Adipose tissue (tissue), 3 donors: ENCODE measurements around the gene PIPOX. TPM values are rescaled to one million over a fixed set of nuclear protein-coding genes. Genes with fewer than 3 reads are reported as not detected.

Experiments
- H3K27ac ChIP-seq: one replicate; pipeline ENCODE4 v1.5.1; 2013; ENCODE audit warnings: low read depth, low read length
- whole genome bisulfite sequencing, 3 donors: extraction: QIAGEN DNeasy Blood & Tissue Kit; methylation state at CpG; one replicate each; pipeline ENCODE4 v1.1.7; 2013; 5-methylcytosine and 5-hydroxymethylcytosine counted together
- polyA plus RNA-seq, 3 donors: library from polyadenylated mRNA; stranded (reverse); fragments of 200-250 nt; gene quantifications; one replicate each; pipeline ENCODE4 v1.2.3, GENCODE V29; 2013
- donor health status: healthy with polysubstance abuse.
- donor health status: Bipolar disorder and iron deficiency.
- donor health status: healthy.

The PIPOX gene, protein sequence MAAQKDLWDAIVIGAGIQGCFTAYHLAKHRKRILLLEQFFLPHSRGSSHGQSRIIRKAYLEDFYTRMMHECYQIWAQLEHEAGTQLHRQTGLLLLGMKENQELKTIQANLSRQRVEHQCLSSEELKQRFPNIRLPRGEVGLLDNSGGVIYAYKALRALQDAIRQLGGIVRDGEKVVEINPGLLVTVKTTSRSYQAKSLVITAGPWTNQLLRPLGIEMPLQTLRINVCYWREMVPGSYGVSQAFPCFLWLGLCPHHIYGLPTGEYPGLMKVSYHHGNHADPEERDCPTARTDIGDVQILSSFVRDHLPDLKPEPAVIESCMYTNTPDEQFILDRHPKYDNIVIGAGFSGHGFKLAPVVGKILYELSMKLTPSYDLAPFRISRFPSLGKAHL
- polyA plus RNA-seq = under 1 TPM; 0.25 to 0.67 (median 0.33) TPM

DNA sequence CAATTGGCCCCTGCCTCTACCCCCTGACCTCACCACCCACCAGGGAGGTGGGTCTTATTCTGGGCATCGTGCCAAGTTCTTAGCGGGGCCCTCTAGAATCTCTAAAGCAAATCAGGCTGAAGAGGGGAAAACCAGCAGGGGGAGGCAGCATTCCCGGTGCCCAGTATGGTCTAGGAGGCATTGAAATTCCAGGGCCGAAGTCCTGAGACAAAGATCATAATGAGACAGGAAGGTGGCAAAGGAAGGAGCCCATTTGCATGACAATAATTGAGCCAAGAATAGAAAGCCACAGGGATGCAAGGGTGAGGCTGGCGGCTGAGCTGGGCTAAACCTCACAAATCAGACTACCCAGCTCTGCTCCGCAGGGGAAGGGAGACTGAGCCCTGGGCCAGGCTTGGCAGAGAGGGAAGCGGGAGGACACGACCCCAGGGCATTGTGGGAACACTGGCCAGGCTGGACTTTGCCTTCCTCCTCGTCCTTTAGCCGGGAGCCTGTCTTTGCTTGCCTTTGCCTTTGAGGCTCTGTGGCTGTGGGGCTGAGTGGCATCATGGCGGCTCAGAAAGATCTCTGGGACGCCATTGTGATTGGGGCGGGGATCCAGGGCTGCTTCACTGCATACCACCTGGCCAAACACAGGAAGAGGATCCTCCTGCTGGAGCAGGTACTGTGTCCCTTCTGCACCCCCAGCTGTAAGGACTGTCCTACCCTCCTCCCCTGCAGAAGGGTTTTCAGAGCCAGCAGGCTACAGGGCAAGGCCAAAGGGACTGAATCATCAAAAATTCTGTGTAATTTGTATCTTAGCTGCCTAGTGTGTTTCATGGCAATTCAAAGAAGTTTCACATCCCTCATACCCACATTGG is at the start of gene PIPOX:
PIPOX (plus strand) TSS at position 463 of the 860 bp plus-strand sequence; CDS start at position 548, 85 bp downstream.
- WGBS, 3 donors = 39 to 49% (median 39%) methylated on average over 13 of the region's 13 CpGs
- no peak within 1 kb of the TSS for H3K27ac ChIP-seq

DNA sequence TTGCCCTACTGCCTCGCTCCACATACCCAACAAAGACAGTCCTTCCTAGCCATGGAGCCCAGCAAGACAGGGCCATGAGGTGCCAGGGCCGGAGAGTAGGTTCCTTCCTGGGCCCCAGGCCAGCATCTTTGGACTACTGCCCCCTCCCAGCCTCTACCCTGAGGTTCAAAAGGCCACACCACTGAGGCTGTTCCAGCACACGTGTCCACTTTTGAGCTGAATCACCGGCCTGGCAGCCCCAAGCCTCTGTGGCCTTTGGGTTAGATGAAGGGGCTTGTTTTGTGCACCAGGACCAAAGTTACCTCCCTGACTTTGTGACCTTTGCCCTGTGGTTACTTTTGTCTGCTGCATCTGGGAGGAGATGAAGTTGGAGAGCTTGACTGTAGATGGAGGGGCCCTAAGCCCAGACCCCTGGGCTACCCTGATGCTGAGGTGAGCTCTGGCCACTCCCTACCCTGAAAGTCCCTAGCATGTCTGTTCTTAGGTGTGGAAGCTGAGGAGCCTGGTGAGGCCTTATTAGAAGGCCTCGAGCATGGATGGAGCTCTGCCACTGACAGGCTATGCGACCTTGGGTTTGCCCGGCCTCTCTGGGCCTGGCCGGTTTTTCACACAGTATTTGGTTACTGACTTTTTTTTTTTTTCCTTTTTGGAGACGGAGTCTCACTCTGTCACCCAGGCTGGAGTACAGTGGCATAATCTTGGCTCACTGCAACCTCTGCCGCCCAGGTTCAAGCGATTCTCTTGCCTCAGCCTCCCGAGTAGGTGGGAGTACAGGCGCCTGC is 49.1 kb upstream of the PIPOX start:
- H3K27ac ChIP-seq = no peak overlapping the region
- WGBS, 3 donors = 75 to 90% (median 87%) methylated on average over 13 of the region's 13 CpGs

DNA sequence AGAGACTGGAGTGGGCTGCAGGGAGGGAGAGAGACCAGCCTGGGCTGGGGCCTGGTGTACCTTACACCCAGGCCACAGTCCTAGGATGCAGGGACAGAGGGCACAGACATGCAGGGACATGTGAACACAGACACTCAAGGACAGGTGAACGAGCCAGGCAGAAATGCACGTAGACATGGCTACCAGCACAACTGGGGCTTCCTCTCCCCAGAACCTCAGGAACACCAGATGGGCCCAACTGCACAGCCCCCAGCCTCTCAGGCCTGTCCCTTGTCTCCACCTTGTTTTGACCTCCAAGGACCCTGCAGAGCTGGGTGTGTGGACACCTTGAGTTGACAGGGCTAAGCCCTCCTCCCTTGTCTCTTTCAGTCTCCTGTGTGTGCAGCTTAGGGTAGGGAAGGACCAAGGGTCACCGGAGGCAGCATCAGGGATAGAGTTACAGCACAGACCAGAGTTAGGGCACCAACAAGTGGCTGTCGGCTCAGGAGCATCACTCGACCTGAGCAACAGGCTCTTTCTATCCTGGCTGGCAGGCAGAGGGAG is 46.3 kb upstream of the PIPOX start:
- no peak overlapping the region for H3K27ac ChIP-seq
- WGBS, 3 donors = 56 to 59% (median 58%) methylated on average over 5 of the region's 5 CpGs

DNA sequence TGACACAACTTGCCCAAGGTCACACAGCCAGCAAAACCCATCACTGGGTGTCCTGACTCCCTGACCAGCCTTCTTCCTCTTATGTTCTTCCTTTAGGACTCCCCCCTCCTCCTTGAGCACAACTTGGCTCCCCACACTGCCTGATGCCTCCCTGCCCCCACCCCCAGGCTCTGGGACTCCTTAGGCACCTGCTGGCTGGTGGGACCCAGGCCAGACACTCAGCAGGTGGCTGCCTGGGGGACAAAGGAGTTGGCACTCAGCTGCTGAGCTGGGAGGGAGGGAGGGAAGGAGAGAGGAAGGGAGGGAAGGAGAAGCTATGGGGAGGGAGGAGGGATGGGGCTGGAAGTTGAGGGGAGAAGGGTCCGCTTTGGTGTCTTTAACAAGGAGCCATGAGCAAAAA is 45.1 kb upstream of the PIPOX start:
- no peak overlapping the region for H3K27ac ChIP-seq
- WGBS, 3 donors = 79 to 97% (median 84%) methylated on average over 1 of the region's 1 CpG

DNA sequence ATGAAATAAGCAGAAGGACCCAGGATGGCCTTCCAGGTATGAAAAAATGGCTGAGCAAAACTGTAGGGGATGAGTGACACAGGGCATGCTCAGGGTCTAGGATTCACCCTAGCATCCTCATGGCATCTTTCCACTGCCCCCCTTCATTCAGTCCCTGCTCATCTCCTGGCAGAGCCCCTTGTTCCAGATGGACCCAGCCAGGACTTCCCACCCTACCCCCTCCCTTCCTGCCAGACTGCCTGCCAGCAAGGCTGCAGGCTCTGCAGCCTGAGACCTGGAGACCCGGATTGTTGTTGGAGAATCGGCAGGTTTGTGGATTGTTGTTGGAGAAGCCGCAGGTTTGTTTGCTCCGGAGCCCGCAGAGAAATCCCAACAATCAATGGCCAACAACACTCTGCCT is 43.7 kb upstream of the PIPOX start:
- no peak overlapping the region for H3K27ac ChIP-seq
- WGBS, 3 donors = 40 to 62% (median 48%) methylated on average over 5 of the region's 5 CpGs

DNA sequence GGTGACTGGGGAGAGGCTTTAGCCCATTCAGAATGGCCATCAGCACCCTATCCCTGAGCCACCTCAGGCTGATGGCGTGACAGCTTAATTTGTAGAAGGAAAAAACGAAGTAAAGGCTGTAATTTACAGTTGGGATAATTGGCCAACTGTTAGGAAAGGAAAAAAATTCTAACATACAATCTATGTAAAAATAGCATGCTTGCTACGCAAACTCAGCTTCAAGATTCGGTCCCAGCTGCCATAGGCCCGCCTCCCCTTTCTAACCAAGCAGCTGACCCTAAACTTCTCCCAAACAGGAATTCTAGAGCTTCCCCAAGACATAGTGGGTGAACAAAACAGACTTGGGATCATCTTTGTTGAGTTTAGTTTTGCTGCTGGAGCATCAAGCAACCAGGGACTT is 42.0 kb upstream of the PIPOX start:
- H3K27ac ChIP-seq = no peak overlapping the region
- WGBS, 3 donors = 83 to 88% (median 85%) methylated on average over 5 of the region's 5 CpGs

DNA sequence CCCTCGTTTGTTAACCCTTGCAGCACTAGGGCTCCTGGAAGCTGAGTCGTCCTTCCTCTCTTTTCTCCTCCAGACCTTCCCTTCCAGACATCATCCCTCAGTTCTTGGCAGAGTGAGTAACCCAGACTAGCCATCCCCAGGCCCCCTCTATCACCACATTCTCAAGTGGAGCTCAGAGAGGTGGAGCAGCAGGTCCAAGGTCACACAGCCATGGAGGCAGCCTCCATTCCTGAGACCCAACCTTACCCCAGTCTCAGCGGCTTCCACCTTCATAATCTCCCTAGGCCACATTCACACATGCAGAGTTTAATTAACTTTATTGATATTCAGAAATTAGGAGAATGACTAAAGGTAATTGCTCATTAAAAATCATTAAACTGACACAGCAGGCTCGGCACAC is 40.1 kb upstream of the PIPOX start:
- 51 to 56% (median 56%) methylated on average over 4 of the region's 4 CpGs for WGBS, 3 donors
- H3K27ac ChIP-seq = no peak overlapping the region

DNA sequence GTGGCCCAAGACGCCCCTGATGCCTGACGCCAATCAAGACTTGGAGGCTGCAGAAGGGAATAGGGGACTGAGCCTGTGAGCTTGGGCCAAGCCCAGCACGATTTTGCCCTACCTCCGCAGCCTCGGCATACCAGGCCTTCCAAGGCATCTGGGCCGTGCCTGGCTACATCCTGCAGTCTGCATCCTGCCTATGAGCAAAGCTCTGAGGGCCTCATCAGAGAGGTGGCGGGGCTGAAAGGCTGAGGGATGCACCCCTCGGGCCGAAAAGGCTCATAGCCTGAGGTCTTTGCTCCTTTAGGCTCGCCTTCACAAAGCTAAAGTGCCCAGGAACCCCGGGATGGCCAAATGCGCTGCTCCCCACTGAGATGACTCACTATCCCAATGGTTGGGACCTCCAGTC is 39.7 kb upstream of the PIPOX start:
- H3K27ac ChIP-seq = no peak overlapping the region
- 71 to 75% (median 75%) methylated on average over 12 of the region's 12 CpGs for WGBS, 3 donors

DNA sequence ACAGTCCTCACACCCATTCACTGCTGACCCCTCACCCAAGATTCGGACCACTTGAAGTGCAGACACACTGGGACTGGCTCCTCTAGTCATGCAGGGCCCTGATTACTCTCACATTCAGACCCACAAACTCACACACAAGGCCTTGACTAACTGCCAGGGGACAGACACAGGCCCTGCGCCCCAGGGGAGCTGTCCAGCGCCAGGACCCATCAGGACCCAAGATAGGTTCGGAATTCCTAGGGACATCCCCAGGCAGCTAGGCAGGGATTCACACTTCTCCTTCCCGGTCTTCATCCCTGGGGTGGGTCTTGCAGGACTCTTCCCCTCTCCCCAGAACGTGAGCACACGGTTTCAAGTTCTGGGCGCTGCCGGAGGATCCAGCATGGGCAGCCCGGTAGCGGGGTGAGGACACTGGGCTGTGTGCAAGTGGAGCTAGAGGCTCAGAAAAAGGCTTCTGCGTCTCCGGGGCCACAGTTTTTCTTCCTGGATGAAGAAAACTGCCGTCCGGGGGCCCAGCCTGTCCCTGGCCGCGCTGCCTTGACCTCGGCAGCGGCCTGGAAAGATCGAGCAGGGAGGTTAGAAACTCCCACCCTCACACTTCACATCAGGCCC is 38.8 kb upstream of the PIPOX start:
- no peak overlapping the region for H3K27ac ChIP-seq
- 38 to 49% (median 45%) methylated on average over 20 of the region's 20 CpGs for WGBS, 3 donors

DNA sequence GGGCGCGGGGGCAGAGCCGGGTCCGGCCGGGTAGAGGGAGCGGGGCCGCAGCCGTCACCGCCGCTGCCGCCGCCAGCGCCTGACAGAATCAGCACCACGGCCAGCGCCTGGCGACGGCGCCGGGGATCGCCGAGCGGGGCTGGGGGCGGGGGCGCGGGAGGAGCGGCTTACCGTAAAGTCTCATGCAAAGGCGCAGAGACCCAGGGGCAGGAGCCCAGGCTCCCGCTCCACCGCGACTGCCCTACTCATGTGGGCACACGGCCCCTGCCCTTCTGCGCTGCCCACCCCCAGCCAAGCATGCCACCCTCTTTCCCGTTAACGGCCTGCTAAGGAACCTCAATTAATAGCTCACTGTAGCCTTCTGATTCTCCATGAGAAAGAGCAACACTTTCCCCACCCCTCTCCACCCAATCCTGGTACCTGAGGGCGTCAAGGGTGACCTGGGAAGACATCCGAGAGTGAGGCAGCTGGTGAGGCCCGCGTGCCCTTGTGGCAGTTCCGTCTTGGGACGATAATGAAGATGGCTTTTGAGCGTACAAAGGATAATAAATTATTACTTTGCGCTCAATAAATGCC is 36.9 kb upstream of the PIPOX start, which contains the start of gene SEZ6:
SEZ6 (minus strand) TSS at position 98 of the 576 bp plus-strand sequence. CDS start 164 bp downstream, outside the sequence.
- 4 to 5% (median 4%) methylated on average over 30 to 43 of the region's 43 CpGs for WGBS, 3 donors
- H3K27ac ChIP-seq = no peak within 1 kb of the TSS

DNA sequence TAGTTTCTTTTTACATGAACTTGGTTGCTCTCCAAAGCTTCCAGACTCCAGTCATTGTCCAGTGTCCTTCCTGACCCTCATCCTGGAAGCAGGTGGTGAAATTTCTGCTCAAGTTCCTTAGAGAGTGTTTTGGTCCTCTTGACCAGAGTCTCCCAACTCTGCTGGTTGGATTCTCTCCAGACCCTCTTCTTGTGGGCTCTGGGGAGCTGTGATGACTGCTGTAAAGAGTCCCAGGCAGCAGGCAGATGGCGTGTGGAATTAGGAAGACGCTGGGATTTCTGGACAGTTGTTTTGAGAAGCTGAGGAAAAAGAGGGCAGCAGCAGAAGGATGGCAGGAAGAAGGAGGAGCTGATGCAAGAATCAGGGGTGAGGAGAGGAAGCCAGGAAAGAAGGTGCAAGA is 35.5 kb upstream of the PIPOX start:
- H3K27ac ChIP-seq = no peak overlapping the region
- WGBS, 3 donors = 29 to 33% (median 29%) methylated on average over 2 of the region's 2 CpGs

DNA sequence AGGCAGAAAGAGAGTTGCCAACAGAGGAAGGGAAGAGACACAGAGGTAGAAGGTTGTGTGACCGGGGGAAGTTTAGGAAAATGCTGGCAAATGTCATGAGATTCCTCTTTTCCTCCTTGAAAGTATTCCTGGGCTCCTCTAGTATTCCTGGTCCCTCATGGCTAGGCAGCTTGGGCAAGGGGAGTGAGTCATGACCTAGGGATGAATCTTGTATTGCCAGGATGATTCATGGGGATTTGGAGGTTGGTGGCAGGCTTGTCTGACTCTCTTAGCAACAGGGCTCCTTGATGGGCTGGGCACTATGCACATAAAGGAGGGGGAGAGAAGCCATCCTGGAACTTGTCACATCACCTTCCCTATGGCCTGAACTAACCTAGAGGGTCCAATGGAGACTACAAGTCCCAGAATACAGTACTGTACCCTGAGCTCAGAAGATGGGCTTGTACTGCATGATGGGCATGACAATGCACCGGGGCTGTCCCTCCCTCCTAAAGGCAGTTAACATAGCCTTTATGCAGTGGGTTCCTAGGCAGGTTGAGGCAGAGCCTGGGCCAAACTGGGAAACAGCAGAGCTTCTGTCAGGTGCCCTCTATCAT is 35.0 kb upstream of the PIPOX start:
- 56 to 66% (median 59%) methylated on average over 2 of the region's 2 CpGs for WGBS, 3 donors
- no peak overlapping the region for H3K27ac ChIP-seq

DNA sequence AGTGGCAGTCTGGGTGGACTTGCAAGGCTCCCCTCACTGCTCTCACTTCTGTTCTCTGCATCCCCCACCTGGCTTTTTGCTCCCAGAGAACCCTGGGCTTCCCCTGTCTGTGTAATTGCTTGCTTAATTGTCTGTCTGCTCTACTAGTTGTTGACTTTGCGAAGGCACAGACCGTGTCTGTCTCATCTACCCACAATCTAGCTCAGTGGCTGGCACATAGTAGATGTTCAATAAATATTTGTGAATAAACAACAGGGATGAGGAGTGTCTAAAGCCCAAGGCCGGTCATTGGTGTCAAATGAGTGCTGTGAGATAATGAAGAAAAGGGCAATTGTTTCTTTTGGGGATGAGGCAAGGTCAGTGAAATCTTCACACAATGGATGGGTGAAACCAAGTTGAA is 34.4 kb upstream of the PIPOX start:
- 49 to 85% (median 64%) methylated on average over 3 of the region's 3 CpGs for WGBS, 3 donors
- H3K27ac ChIP-seq = no peak overlapping the region

DNA sequence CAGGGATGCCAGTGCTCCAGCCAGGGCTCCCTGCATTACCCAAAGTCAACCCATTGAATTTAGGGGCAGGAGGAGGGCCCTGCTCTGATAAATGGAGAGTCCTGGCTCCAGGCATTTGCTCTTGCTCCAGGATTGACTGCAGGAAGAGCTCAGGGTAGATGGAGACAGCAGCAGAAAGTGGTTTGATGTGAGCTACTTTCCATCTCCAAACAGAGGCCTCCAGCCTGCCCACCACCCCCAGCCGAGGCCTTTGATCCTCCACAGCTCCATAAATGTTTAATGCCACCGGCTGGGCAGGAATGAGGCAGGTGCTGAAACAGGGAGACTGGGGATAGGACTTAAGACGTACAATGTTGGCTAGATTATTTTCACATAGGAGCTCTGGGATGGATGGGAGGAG is 32.8 kb upstream of the PIPOX start:
- 34 to 41% (median 34%) methylated on average over 3 of the region's 3 CpGs for WGBS, 3 donors
- H3K27ac ChIP-seq = no peak overlapping the region

DNA sequence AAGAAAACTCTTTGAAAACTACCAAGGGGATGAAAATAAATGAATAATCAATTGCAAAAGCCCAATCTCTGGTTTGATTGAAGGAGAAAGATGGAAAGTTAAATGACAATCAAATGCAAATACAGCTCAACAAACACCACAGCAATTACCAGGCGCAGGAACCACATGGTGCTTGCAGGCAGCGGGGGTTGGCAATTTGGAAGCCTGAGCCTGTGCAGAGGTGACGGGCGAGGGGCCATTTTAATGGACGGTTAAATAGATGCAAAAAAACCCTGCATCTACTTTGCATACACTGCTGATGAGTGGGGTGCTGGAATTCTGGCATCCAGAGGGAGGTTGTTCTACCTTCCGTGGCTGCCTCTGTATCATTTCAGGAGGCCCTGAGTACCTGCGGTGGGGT is 32.4 kb upstream of the PIPOX start:
- no peak overlapping the region for H3K27ac ChIP-seq
- 68 to 73% (median 70%) methylated on average over 7 of the region's 7 CpGs for WGBS, 3 donors

DNA sequence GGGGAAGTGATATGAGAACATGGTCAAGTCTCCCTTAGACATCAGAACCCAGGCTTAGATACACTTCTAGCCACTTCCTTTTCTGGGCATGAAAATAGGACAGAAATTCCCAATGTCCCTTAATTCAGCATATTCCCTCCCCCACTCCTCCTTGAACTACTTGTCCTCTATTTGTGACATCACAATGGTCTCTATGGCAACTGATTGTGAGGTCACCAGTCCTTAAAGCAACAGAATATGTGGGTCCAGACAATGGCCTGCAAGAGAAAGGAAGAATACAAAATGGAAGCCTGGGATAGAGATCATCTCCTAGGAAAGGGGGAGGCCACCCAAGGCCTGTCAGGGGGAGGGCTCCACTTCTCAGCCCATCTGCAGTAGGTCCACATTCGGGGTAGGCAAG is 30.4 kb upstream of the PIPOX start:
- no peak overlapping the region for H3K27ac ChIP-seq
- WGBS, 3 donors = 72 to 83% (median 79%) methylated on average over 1 of the region's 1 CpG

DNA sequence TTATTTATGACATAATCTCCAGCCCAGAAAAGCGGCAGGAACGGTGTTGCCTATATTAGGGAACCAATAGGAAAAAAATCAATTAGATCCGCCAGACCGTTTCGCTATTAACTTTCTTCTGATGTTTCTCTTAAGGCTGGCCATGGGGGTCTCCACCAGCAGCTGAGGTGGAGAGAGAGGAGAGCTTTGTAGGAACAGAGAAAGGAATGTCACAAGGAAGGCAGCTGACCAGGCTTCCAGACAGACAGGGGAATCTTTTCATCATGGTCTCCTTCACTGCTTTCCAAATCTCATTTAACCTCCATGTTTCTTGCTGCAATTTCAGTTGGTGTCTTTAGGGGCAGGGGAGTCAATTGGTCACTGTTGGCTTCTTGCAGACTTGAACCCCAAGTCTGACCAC is 28.2 kb upstream of the PIPOX start:
- no peak overlapping the region for H3K27ac ChIP-seq
- 46 to 75% (median 64%) methylated on average over 5 of the region's 5 CpGs for WGBS, 3 donors
